Stimulated activated CD4-positive, alpha-beta T cell treated with anti-CD3 and anti-CD28 coated beads, Interleukin-1b, Interleukin-23, amount 100 ng/mL, for 4 hours (primary cell): ENCODE measurements around the gene CYP2A6.
A peak's percentile ranks its signal among the peaks of the same experiment; 100 is the strongest.
"Not testable (repeated sequence)": the region's sequence is repeated elsewhere in the genome, so short reads cannot be mapped to it uniquely, and the experiment has no call there.

Experiments
- DNase-seq, 2 donors: peaks; one replicate each; pipeline ENCODE4 v3.0.0-alpha.2; 2020; ENCODE audit warnings: low read depth in 2 of 2

Gene CYP2A6

GRCh38 chr19:40850277-40850676 lies at the start of gene CYP2A6:
CYP2A6 (minus strand) TSS chr19:40850447; CDS start chr19:40850426, 21 bp downstream.
- DNase-seq: not testable (repeated sequence)

- DNase-seq: not testable (repeated sequence)
These were observed 49.7 kb upstream of the CYP2A6 start for GRCh38 chr19:40899964-40900363.

- not testable (repeated sequence) for DNase-seq
These were observed 46.9 kb upstream of the CYP2A6 start for GRCh38 chr19:40896843-40897789.

- no peak for DNase-seq
These were observed 46.2 kb upstream of the CYP2A6 start for GRCh38 chr19:40896418-40896796.

GRCh38 chr19:40893112-40893511 lies 42.9 kb upstream of the CYP2A6 start:
- no peak for DNase-seq

- no peak for DNase-seq
These were observed 39.1 kb upstream of the CYP2A6 start for GRCh38 chr19:40889366-40889765.

- DNase-seq: no peak
These were observed 37.9 kb upstream of the CYP2A6 start for GRCh38 chr19:40888191-40888590.

GRCh38 chr19:40884187-40884931 lies 34.1 kb upstream of the CYP2A6 start:
- DNase-seq: not testable (repeated sequence)

GRCh38 chr19:40882062-40882461 lies 31.8 kb upstream of the CYP2A6 start, which contains the start of gene CYP2A7:
CYP2A7 (minus strand) TSS chr19:40882231; CDS start chr19:40882210, 21 bp downstream.
- DNase-seq: not testable (repeated sequence)

- DNase-seq: not testable (repeated sequence)
These were observed 29.1 kb upstream of the CYP2A6 start for GRCh38 chr19:40879349-40879748.

GRCh38 chr19:40875526-40875951 lies 25.3 kb upstream of the CYP2A6 start:
- DNase-seq: peak; percentile 68 to 82

GRCh38 chr19:40874874-40875273 lies 24.6 kb upstream of the CYP2A6 start:
- not testable (repeated sequence) for DNase-seq

GRCh38 chr19:40873873-40874272 lies 23.6 kb upstream of the CYP2A6 start:
- not testable (repeated sequence) for DNase-seq

- DNase-seq: no peak
These were observed 22.0 kb upstream of the CYP2A6 start for GRCh38 chr19:40872209-40872608.

- no peak for DNase-seq
These were observed 17.5 kb upstream of the CYP2A6 start for GRCh38 chr19:40867701-40868100.

- not testable (repeated sequence) for DNase-seq
These were observed 14.7 kb upstream of the CYP2A6 start for GRCh38 chr19:40864739-40865496.

GRCh38 chr19:40862785-40863184 lies 12.5 kb upstream of the CYP2A6 start:
- DNase-seq: no peak

GRCh38 chr19:40862333-40862732 lies 12.1 kb upstream of the CYP2A6 start:
- no peak for DNase-seq

GRCh38 chr19:40858109-40858508 lies 7.9 kb upstream of the CYP2A6 start:
- DNase-seq: no peak

GRCh38 chr19:40852467-40853152 lies 2.4 kb upstream of the CYP2A6 start:
- DNase-seq: not testable (repeated sequence)

- not testable (repeated sequence) for DNase-seq
These were observed 3.5 kb downstream of the CYP2A6 start for GRCh38 chr19:40846722-40847121.
